NCI-H146 treated with DMSO at 0.1 percent for 48 hours (cell line): ENCODE results near the gene KIF5A.

Experiments
- DNase-seq: peaks from one replicate; lab custom pipeline; 2025; ENCODE audit not compliant: unreplicated experiment; lab: John Stamatoyannopoulos, UW

Gene KIF5A

GRCh38 chr12:57604992-57605810 is 55.4 kb downstream of the KIF5A start:
- DNase-seq, result no peak

GRCh38 chr12:57605811-57606311 is 56.0 kb downstream of the KIF5A start:
- DNase-seq, result no peak

GRCh38 chr12:57606399-57606798 is 56.6 kb downstream of the KIF5A start:
- no peak for DNase-seq

- no peak for DNase-seq
Measured at GRCh38 chr12:57606821-57607220, 57.0 kb downstream of the KIF5A start.

- no peak for DNase-seq
Measured at GRCh38 chr12:57607958-57608663, 58.3 kb downstream of the KIF5A start.

- DNase-seq, result no peak
Measured at GRCh38 chr12:57609101-57609780, 59.4 kb downstream of the KIF5A start.

- no peak for DNase-seq
Measured at GRCh38 chr12:57609781-57610553, 60.1 kb downstream of the KIF5A start.

- DNase-seq, result no peak
Measured at GRCh38 chr12:57610554-57611107, 60.8 kb downstream of the KIF5A start.

- DNase-seq, result peak; percentile 60
Measured at GRCh38 chr12:57611108-57611826, 61.4 kb downstream of the KIF5A start, which contains the start of gene ARHGEF25. Gene ARHGEF25, plus strand, starts transcription at chr12:57611435. Its CDS starts 460 bp downstream, at chr12:57611895.

GRCh38 chr12:57611827-57612710 is 62.2 kb downstream of the KIF5A start:
- no peak for DNase-seq

- no peak for DNase-seq
Measured at GRCh38 chr12:57612711-57613426, 63.0 kb downstream of the KIF5A start.

GRCh38 chr12:57613427-57614109 is 63.7 kb downstream of the KIF5A start:
- DNase-seq, result no peak

GRCh38 chr12:57614178-57614947 is 64.5 kb downstream of the KIF5A start:
- DNase-seq, result no peak

GRCh38 chr12:57614948-57615500 is 65.2 kb downstream of the KIF5A start:
- no peak for DNase-seq

GRCh38 chr12:57615637-57616036 is 65.8 kb downstream of the KIF5A start:
- no peak for DNase-seq

- DNase-seq, result no peak
Measured at GRCh38 chr12:57616383-57617101, 66.7 kb downstream of the KIF5A start.
